ENCODE results near the gene NR0B2.
"Not testable (repeated sequence)": the region's sequence is repeated elsewhere in the genome, so short reads cannot be mapped to it uniquely, and the experiment has no call there.

NR0B2 gene

DNA sequence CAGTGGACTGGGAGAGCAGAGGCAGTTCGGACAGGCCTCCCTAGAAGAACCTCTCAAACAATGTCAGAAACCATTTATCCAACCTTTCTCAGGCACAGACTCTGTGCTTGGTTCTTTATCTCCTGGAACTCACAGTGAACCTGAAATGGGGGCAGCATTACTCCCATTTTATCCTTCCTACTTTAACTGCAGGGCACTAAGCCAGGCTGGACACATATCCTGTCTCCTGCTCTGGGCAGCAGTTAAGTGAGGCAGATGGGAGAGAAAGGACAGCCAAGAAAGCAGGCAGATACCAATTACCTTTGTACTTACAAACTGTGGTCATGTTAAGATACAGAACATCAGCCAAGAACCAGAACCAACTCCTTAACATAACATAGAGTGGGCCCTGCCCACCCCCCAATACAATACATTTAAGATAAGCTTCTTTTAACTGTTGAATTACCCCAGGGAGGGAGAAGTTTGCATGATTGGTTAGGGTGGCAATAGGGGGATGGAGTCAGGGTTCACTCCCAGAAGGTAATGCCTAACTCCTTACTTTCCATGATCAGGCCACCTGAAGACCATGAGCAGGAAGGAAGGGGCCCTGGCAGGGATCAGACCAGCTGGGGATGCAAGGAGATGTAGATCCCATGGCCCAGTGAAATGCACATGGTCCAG, 35.6 kb upstream of the NR0B2 start:
- ChIA-PET POLR2A (no interaction called here), CTCF (interaction anchor here (0.8 to 1.1 kb wide), 2 partner anchors 9 to 95 kb away, joined by 3 read pairs; no protein-coding TSS in a partner anchor)
- no peak for DNase-seq (ENCODE audit: extremely low spot score)
- TF ChIP-seq, protein P1, sequence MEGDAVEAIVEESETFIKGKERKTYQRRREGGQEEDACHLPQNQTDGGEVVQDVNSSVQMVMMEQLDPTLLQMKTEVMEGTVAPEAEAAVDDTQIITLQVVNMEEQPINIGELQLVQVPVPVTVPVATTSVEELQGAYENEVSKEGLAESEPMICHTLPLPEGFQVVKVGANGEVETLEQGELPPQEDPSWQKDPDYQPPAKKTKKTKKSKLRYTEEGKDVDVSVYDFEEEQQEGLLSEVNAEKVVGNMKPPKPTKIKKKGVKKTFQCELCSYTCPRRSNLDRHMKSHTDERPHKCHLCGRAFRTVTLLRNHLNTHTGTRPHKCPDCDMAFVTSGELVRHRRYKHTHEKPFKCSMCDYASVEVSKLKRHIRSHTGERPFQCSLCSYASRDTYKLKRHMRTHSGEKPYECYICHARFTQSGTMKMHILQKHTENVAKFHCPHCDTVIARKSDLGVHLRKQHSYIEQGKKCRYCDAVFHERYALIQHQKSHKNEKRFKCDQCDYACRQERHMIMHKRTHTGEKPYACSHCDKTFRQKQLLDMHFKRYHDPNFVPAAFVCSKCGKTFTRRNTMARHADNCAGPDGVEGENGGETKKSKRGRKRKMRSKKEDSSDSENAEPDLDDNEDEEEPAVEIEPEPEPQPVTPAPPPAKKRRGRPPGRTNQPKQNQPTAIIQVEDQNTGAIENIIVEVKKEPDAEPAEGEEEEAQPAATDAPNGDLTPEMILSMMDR (IDR thresholded peaks at IDR 0.05; ENCODE audit: control extremely low read depth, extremely low read depth, low read depth, missing control alignments) = no peak

DNA sequence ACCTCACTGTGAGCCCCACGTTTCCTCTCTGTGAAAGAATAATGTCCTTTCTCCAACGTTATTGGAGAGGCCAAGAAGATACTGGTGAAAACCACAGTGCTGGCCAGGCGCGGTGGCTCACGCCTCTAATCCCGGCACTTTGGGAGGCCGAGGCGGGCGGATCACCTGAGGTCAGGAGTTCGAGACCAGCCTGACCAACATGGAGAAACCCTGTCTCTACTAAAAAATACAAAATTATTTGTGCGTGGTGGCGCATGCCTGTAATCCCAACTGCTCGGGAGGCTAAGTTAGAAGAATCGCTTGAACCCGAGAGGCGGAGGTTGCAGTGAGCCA, 34.9 kb upstream of the NR0B2 start:
- CTCF ChIA-PET; POLR2A ChIA-PET; DNase-seq (ENCODE audit: extremely low spot score): not testable (repeated sequence)

DNA sequence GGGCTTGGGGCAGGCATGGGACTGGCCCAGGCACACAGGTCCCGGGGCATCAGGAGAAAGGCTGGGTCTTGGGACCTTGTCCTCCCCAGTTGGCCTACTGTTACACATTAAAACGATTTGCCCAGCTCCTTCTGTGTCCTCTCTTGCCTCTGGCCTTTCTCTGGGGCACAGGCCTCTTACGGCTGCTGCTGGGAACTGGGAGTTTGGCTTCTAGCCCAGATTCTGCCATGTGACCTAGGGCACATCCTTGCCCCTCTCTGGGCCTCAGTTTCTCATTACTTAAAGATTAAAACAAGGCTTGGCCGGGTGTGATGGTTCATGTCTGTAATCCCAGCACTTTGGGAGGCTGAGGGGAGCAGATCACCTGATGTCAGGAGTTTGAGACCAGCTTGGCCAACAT, 32.5 kb upstream of the NR0B2 start:
- DNase-seq (ENCODE audit: extremely low spot score) = no peak
- ChIA-PET POLR2A (no interaction called here), CTCF (no interaction called here)
- TF ChIP-seq, protein P1 (IDR thresholded peaks at IDR 0.05; ENCODE audit: control extremely low read depth, extremely low read depth, low read depth, missing control alignments) = no peak

DNA sequence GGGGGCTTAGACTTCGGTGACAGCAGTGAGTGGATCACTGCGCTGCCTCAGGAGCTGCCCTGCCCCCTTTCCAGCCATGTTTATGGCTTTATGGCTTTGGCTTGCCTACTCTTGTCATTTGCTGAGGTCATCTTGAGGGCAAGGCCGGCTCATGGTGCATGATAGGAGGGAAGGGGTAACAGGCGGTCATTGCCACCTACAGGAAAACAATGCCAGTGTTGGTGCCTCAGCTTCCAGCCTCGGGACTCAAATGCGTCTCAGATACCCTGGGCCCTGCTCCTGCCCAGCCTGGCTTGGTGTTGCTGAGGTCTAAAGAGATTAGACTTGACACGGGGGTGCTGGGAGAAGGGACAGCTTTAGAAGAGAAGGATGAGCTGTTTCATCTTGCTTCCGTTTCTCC, 32.0 kb upstream of the NR0B2 start:
- TF ChIP-seq, protein P1 (IDR thresholded peaks at IDR 0.05; ENCODE audit: control extremely low read depth, extremely low read depth, low read depth, missing control alignments) = no peak
- ChIA-PET POLR2A (no interaction called here), CTCF (no interaction called here)
- DNase-seq (ENCODE audit: extremely low spot score) = no peak

DNA sequence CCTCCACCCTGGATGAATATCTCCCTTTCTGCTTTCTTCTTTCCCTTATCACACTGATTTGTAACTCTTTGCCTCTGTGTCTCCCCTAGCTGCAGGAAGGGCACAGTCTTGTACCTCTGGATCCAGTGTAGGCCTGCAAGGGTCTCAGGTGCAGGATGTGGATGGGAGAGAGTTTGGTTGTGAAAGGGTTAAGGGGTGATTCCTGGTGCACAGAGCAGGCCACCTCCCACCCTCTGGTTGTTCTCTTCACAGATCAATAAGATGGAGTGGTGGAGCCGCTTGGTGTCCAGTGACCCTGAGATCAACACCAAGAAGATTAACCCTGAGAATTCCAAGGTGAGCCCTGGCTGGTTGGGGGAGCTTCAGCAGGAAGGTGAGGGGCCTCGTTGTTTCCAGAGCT, 31.4 kb upstream of the NR0B2 start:
- ChIA-PET POLR2A (no interaction called here), CTCF (no interaction called here)
- TF ChIP-seq, protein P1 (IDR thresholded peaks at IDR 0.05; ENCODE audit: control extremely low read depth, extremely low read depth, low read depth, missing control alignments) = no peak
- DNase-seq (ENCODE audit: extremely low spot score) = no peak

DNA sequence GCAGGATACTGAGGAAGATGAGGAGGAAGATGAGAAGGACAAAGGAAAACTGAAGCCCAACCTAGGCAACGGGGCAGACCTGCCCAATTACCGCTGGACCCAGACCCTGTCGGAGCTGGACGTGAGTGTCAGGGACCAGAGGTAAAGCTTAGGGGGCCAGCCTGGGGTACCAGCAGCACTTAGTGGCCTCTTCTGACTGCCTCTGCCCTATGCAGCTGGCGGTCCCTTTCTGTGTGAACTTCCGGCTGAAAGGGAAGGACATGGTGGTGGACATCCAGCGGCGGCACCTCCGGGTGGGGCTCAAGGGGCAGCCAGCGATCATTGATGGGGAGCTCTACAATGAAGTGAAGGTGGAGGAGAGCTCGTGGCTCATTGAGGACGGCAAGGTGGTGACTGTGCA, 28.9 kb upstream of the NR0B2 start:
- ChIA-PET POLR2A (no interaction called here), CTCF (interaction anchor here (1.2 to 2.6 kb wide), 4 partner anchors 14 to 103 kb away, joined by 3 to 9 read pairs (median 4); no protein-coding TSS in a partner anchor)
- TF ChIP-seq, protein P1 (IDR thresholded peaks at IDR 0.05; ENCODE audit: control extremely low read depth, extremely low read depth, low read depth, missing control alignments) = no peak
- DNase-seq (ENCODE audit: extremely low spot score) = no peak

DNA sequence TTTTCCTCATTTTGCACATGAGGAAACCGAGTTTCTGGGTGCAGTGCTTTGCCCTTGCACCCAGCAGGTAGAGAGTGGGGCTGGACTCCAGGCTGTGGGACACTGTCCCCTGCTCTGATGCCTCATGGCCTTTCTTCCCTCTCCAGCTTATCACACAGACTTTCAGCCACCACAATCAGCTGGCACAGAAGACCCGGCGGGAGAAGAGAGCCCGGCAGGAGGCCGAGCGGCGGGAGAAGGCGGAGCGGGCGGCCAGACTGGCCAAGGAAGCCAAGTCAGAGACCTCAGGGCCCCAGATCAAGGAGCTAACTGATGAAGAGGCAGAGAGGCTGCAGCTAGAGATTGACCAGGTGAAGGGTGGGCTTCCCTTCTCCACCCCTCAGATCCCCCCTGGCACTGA, 27.5 kb upstream of the NR0B2 start:
- TF ChIP-seq, protein P1 (IDR thresholded peaks at IDR 0.05; ENCODE audit: control extremely low read depth, extremely low read depth, low read depth, missing control alignments) = no peak
- POLR2A ChIA-PET = no interaction called here
- no peak for DNase-seq (ENCODE audit: extremely low spot score)
- CTCF ChIA-PET = interaction anchor here (1.3 to 2.6 kb wide), 2 partner anchors 13 to 56 kb away, joined by 4 to 9 read pairs; no protein-coding TSS in a partner anchor
